Esophagus squamous epithelium (tissue), 5 donors: ENCODE results near the gene UBE2D1. TPM values are rescaled to one million over a fixed set of nuclear protein-coding genes. Genes with fewer than 3 reads are reported as not detected.

Experiments
- DNase-seq: peaks from one replicate; lab custom pipeline; 2025; lab: John Stamatoyannopoulos, UW
- H3K27ac ChIP-seq, 4 donors: fragments of 200-600 bp; sonication (generic); one replicate each; pipeline ENCODE4 v1.5.1; 2016 to 2019; ENCODE audit warnings: mild to moderate bottlenecking in 1 of 4
- H3K27me3 ChIP-seq, 4 donors: fragments of 200-600 bp; sonication (generic); 1 replicate in 3 of 4; 2 replicates in 1 of 4; pipeline versions ENCODE4 v1.5.1 to v1.6.0; 2017 to 2021; ENCODE audit warnings: antibody characterized with exemption in 1 of 4
- H3K36me3 ChIP-seq, 3 donors: fragments of 200-600 bp; sonication (generic); one replicate each; pipeline ENCODE4 v1.5.1; 2016 to 2019
- H3K4me1 ChIP-seq, 3 donors: fragments of 200-600 bp; sonication (generic); one replicate each; pipeline ENCODE4 v1.5.1; 2017 to 2019
- H3K4me3 ChIP-seq, 4 donors: fragments of 200-600 bp; sonication (generic); 1 replicate in 3 of 4; 2 replicates in 1 of 4; pipeline ENCODE4 v1.5.1; 2016 to 2019; ENCODE audit warnings: mild to moderate bottlenecking in 2 of 4, moderate library complexity in 1 of 4
- H3K9me3 ChIP-seq, 3 donors: fragments of 200-600 bp; sonication (generic); one replicate each; pipeline ENCODE4 v1.5.1; 2016 to 2019
- POLR2A ChIP-seq, 4 donors: fragments of 450-650 bp; IDR thresholded peaks; one replicate each; pipeline ENCODE4 v1.6.1; 2017; ENCODE audit warnings: antibody characterized with exemption in 4 of 4, mild to moderate bottlenecking in 4 of 4, moderate library complexity in 3 of 4
- WGBS, 2 donors: methylation state at CpG; one replicate each; pipeline ENCODE4 v1.1.5; 2018; 5-methylcytosine and 5-hydroxymethylcytosine counted together
- intact Hi-C: fragments of 100-400 bp; cut with DNase I; formaldehyde crosslinking; loops from one replicate; pipeline ENCODE4 v1.15.0; 2022
- total RNA-seq, 4 donors: library from RNA; depleted of rRNA; stranded (reverse); fragments of >200 nt; gene quantifications; one replicate each; pipeline ENCODE4 v1.1.0, GENCODE V29; 2016
- TF ChIP-seq, protein P1 (sequence below), 6 experiments: fragments of 450-650 bp in 4 of 6; fragments of 200-600 bp in 2 of 6; sonication (generic) in 2 of 6; IDR thresholded peaks; one replicate each; pipeline ENCODE4 v1.5.1; 2016 to 2019; ENCODE audit warnings: antibody characterized with exemption in 6 of 6, mild to moderate bottlenecking in 4 of 6, moderate library complexity in 4 of 6
- donor health status: DM: yes; HTN: yes; CAD: no.

UBE2D1 gene
- total RNA-seq, 4 donors from 2014 or later, result 12.2 to 14.9 (median 13.9) TPM

DNA sequence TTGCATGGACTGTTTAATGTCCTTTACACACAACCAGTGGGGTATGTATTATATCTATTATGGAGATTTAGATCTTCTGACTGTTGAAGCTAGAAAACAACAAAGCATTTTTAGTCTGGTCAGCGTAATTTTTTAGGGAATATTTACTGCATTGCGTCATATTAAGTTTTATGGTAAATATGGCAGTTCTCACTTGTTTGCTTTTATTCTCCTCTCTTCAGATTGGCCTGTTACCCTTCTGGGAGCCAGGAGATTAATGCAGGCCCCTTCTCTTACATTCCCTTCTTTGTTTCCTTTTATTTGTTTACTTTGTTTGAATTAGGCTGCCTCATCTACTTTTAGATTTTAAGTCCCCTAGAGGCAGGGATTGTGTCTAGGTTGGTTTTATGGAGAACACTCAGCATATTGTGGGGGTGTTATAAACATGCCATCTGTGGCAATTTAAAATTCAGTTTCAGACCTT is 13.8 kb downstream of the UBE2D1 start:
- H3K36me3 ChIP-seq, result no peaks in the 10 kb centered on the region
- no peak overlapping the region for H3K4me3 ChIP-seq
- H3K27me3 ChIP-seq, result no peaks in the 10 kb centered on the region
- H3K27ac ChIP-seq, result no peak overlapping the region
- no peak for TF ChIP-seq POLR2A (IDR thresholded peaks at IDR 0.05)
- WGBS, 2 donors, result 92 to 98% methylated on average over 2 of the region's 2 CpGs
- no peak for DNase-seq
- intact Hi-C loops, result no loop called here
- no peaks in the 10 kb centered on the region for H3K9me3 ChIP-seq
- peaks cover 0 to 8% (median 5%) of the 10 kb centered on the region in 3 donors for H3K4me1 ChIP-seq

DNA sequence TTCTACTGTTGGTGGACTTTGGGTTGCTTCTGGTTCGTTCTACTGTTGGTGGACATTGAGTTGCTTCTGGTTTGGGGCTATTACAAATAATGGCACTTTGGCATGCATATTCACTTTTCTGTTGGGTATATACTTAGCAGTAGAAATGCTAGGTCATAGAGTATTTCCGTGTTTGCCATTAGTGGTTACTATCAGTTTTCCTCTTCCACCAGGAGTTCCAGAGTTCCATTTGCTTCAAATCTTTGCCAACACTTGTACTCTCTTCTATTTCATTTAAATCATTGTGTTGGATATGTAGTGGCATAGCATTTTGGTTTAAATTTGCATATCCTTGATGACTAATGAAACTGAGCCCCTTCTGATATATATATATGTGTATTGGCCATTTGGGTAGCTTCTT is 15.2 kb downstream of the UBE2D1 start:
- intact Hi-C loops, result no loop called here
- Histone ChIP-seq H3K27ac (no peak overlapping the region), H3K27me3 (no peaks in the 10 kb centered on the region), H3K4me3 (no peak overlapping the region), H3K36me3 (no peaks in the 10 kb centered on the region), H3K4me1 (peaks cover 0 to 8% (median 5%) of the 10 kb centered on the region in 3 donors), H3K9me3 (no peaks in the 10 kb centered on the region)
- WGBS, 2 donors, result 93 to 96% methylated on average over 2 of the region's 2 CpGs
- TF ChIP-seq, protein P1, sequence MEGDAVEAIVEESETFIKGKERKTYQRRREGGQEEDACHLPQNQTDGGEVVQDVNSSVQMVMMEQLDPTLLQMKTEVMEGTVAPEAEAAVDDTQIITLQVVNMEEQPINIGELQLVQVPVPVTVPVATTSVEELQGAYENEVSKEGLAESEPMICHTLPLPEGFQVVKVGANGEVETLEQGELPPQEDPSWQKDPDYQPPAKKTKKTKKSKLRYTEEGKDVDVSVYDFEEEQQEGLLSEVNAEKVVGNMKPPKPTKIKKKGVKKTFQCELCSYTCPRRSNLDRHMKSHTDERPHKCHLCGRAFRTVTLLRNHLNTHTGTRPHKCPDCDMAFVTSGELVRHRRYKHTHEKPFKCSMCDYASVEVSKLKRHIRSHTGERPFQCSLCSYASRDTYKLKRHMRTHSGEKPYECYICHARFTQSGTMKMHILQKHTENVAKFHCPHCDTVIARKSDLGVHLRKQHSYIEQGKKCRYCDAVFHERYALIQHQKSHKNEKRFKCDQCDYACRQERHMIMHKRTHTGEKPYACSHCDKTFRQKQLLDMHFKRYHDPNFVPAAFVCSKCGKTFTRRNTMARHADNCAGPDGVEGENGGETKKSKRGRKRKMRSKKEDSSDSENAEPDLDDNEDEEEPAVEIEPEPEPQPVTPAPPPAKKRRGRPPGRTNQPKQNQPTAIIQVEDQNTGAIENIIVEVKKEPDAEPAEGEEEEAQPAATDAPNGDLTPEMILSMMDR (IDR thresholded peaks at IDR 0.05), result no peak
- no peak for TF ChIP-seq POLR2A (IDR thresholded peaks at IDR 0.05)
- no peak for DNase-seq

DNA sequence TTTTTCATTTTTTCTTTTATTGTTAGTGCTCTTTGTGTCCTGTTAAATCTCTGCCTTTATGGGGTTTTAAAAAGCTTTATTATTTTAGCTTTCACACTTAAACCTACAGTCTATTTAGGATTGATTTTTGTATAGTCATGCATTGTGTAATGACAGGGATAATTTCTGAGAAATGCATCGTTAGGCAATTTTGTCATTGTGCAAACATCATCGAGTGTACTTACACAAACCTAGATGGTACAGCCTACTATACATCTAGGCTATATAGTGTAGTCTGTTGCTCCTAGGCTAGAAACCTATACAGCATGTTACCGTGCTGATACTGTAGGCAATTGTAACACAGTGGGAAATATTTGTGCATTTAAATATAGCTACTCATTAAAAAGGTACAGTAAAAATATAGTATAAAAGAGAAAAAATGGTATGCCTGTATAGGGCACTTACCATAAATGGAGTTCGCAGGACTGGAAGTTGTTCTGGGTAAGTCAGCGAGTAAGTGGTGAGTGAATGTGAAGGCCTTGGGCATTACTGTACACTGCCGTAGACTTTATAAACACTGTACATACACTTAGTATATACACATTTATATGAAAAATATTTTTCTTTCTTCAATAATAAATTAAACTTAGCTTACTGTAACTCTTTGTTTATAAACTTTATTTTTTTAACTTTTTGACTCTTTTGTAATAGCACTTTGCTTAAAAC is 16.0 kb downstream of the UBE2D1 start:
- Histone ChIP-seq H3K27ac (no peak overlapping the region), H3K36me3 (no peaks in the 10 kb centered on the region), H3K27me3 (no peaks in the 10 kb centered on the region), H3K4me1 (peaks cover 0 to 8% (median 5%) of the 10 kb centered on the region in 3 donors), H3K4me3 (no peak overlapping the region), H3K9me3 (no peaks in the 10 kb centered on the region)
- WGBS, 2 donors, result 66 to 78% methylated on average over 6 of the region's 6 CpGs
- intact Hi-C loops, result no loop called here
- DNase-seq, result no peak
- TF ChIP-seq, protein P1 (IDR thresholded peaks at IDR 0.05), result no peak
- no peak for TF ChIP-seq POLR2A (IDR thresholded peaks at IDR 0.05)

DNA sequence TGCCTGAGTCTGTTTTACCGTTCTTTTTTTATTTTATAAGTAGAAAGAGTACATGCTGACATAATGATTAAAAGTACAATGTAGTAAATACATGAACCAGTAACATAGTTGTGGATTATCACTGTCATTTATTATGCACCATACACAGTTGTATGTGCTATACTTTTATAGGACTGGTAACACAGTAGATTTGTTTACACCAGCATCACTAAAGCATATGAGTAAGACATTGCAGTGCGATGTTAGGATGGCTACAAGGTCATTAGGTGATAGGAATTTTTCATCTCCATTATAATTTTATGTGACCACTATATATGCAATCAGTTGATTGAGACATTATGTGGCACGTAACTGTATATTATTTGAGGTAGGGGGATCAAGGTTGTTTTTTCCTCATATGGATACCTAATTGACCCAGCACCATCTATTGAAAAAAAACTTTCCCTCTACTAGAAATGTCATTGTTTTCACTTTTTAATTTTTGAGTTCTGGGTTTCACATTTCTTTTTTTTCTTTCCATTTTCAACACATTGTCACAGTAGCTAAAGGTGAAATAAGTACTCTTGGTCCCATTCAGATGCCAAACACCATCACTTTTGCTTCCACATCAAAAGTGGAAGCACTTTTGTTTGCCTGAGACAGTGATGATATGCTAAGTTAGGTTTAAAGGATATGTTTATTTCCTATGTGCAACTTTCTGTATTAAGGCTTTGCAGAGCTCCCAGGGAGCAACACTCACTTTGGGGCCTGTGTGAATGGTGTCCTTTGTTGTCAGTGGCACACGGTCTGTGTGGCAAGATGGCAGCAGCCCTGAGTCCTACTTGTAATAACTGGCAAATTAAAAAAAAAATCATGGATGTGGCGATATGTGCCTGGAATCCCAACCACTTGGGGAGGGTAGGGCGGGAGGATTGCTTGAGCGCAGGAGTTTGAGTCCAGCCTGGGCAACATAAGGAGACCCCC is 17.1 kb downstream of the UBE2D1 start:
- no peaks in the 10 kb centered on the region for H3K9me3 ChIP-seq
- H3K36me3 ChIP-seq, result no peaks in the 10 kb centered on the region
- no peak for DNase-seq
- WGBS, 2 donors, result 91% methylated on average over 7 of the region's 7 CpGs
- H3K27me3 ChIP-seq, result no peaks in the 10 kb centered on the region
- no peak overlapping the region for H3K27ac ChIP-seq
- H3K4me3 ChIP-seq, result no peak overlapping the region
- TF ChIP-seq, protein P1 (IDR thresholded peaks at IDR 0.05), result no peak
- no peak for TF ChIP-seq POLR2A (IDR thresholded peaks at IDR 0.05)
- H3K4me1 ChIP-seq, result peaks cover 0 to 8% (median 5%) of the 10 kb centered on the region in 3 donors
- intact Hi-C loops, result no loop called here

DNA sequence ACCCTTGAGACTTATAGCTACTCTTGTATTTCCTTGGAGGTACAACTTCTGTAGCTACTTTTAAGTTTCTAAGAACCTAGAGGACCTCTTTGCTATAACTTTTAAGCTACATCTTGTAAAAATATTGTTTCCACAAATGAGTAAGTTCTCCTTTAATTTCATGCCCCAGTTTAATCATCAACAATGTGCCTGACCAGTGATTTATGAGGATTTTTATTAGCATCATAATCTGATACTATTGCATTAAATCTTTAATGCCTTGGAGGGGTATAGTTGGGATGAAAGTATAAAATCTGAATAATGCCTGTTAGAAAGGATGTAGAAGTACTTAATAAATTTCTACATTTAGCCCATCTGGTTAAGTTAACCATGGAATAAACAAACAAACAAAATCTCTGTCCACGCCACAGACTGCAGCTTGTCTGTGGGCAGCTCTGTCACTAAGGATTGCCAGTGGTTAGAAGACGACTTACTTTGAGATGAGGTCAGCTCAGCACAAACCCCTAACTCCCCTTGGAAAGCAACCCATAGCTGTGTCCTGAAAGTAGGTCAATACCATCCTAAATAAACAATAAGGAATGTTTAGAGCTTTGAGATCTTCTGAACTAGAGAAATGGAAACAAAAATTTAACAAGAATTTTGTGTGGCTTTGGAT is 18.3 kb downstream of the UBE2D1 start:
- no peaks in the 10 kb centered on the region for H3K36me3 ChIP-seq
- H3K9me3 ChIP-seq, result no peaks in the 10 kb centered on the region
- WGBS, 2 donors, result 52 to 53% methylated on average over 2 of the region's 2 CpGs
- no peaks in the 10 kb centered on the region for H3K27me3 ChIP-seq
- H3K4me3 ChIP-seq, result no peak overlapping the region
- no peak for DNase-seq
- H3K27ac ChIP-seq, result no peak overlapping the region
- intact Hi-C loops, result no loop called here
- H3K4me1 ChIP-seq, result peaks cover 0 to 8% (median 5%) of the 10 kb centered on the region in 3 donors
- TF ChIP-seq, protein P1 (IDR thresholded peaks at IDR 0.05), result no peak
- no peak for TF ChIP-seq POLR2A (IDR thresholded peaks at IDR 0.05)
